HepG2 (cell line): ENCODE results near the gene LCLAT1.

ENCODE experiments used
- DPF2 ChIP-seq: sonication (generic); formaldehyde crosslinking; IDR thresholded peaks from 2 replicates; pipeline ENCODE4 v1.4.0; 2020; ENCODE audit warnings: mild to moderate bottlenecking, low read depth, missing genetic modification reagents, borderline replicate concordance
- GABPA ChIP-seq, 2 experiments: IDR thresholded peaks; 2 replicates each; pipeline ENCODE4 v1.6.1; 2011 to 2016; ENCODE audit warnings: low read depth in 2 of 2, low read length in 1 of 2, missing biosample characterization in 1 of 2, missing genetic modification characterization in 1 of 2
- HNRNPLL ChIP-seq: fragments of 200-400 bp; formaldehyde crosslinking; IDR thresholded peaks from 2 replicates; pipeline ENCODE4 v1.6.1; 2017; ENCODE audit warnings: mild to moderate bottlenecking, low read depth, low read length; ENCODE audit not compliant: poor library complexity, severe bottlenecking
- MAFG ChIP-seq: sonication (generic); formaldehyde crosslinking; IDR thresholded peaks from 2 replicates; pipeline ENCODE4 v1.5.1; 2020; ENCODE audit warnings: mild to moderate bottlenecking, missing genetic modification reagents
- POLR2A ChIP-seq, 2 experiments: IDR thresholded peaks; 2 replicates each; pipeline ENCODE4 v1.6.1; 2011; ENCODE audit warnings: low read depth in 2 of 2, low read length in 2 of 2, mild to moderate bottlenecking in 1 of 2, moderate library complexity in 1 of 2; ENCODE audit not compliant: insufficient read depth in 1 of 2
- POLR2AphosphoS5 ChIP-seq: IDR thresholded peaks from 2 replicates; pipeline ENCODE4 v1.6.1; 2012; ENCODE audit warnings: low read depth, low read length
- RFX5 ChIP-seq: IDR thresholded peaks from 2 replicates; pipeline ENCODE4 v1.6.1; 2011; ENCODE audit warnings: low read depth, low read length, improper control_type of control experiment
- SIN3A ChIP-seq: IDR thresholded peaks from 2 replicates; pipeline ENCODE4 v1.6.1; 2011; ENCODE audit warnings: low read depth, mild to moderate bottlenecking, control low read depth, low read length, borderline replicate concordance
- ZC3H4 ChIP-seq: sonication (generic); formaldehyde crosslinking; IDR thresholded peaks from 2 replicates; pipeline ENCODE4 v1.4.0; 2020; ENCODE audit warnings: missing genetic modification reagents, borderline replicate concordance
- ZSCAN12 ChIP-seq: sonication (generic); formaldehyde crosslinking; IDR thresholded peaks from 2 replicates; pipeline ENCODE4 v1.9.0; 2021; ENCODE audit warnings: mild to moderate bottlenecking, missing genetic modification reagents
- ZSCAN21 ChIP-seq: sonication (generic); formaldehyde crosslinking; IDR thresholded peaks from 2 replicates; pipeline ENCODE4 v1.8.0; 2022; ENCODE audit warnings: mild to moderate bottlenecking, missing genetic modification reagents, moderate library complexity, borderline replicate concordance
- TF ChIP-seq, protein P1 (sequence below): sonication (generic); formaldehyde crosslinking; IDR thresholded peaks from 2 replicates; pipeline ENCODE4 v1.5.0; 2020; ENCODE audit warnings: mild to moderate bottlenecking, missing genetic modification reagents, moderate library complexity
- TF ChIP-seq, protein P2 (sequence below): sonication (generic); formaldehyde crosslinking; IDR thresholded peaks from 2 replicates; pipeline ENCODE4 v1.8.0; 2022; ENCODE audit warnings: missing genetic modification reagents, low read depth, mild to moderate bottlenecking, borderline replicate concordance

- TF ChIP-seq HNRNPLL: no peak
- TF ChIP-seq POLR2A (IDR thresholded peaks at IDR 0.05; ENCODE audit: insufficient read depth in 1 of 2, low read depth in 2 of 2, low read length in 2 of 2): no peak
- TF ChIP-seq POLR2AphosphoS5: no peak
- no peak for TF ChIP-seq ZSCAN12
- no peak for TF ChIP-seq GABPA (IDR thresholded peaks at IDR 0.05; ENCODE audit: low read depth, low read length)
- TF ChIP-seq GABPA (CRISPR knock-in tag; IDR thresholded peaks at IDR 0.05; ENCODE audit: low read depth): no peak
- no peak for TF ChIP-seq ZC3H4 (CRISPR knock-in tag)
- TF ChIP-seq, protein P1, sequence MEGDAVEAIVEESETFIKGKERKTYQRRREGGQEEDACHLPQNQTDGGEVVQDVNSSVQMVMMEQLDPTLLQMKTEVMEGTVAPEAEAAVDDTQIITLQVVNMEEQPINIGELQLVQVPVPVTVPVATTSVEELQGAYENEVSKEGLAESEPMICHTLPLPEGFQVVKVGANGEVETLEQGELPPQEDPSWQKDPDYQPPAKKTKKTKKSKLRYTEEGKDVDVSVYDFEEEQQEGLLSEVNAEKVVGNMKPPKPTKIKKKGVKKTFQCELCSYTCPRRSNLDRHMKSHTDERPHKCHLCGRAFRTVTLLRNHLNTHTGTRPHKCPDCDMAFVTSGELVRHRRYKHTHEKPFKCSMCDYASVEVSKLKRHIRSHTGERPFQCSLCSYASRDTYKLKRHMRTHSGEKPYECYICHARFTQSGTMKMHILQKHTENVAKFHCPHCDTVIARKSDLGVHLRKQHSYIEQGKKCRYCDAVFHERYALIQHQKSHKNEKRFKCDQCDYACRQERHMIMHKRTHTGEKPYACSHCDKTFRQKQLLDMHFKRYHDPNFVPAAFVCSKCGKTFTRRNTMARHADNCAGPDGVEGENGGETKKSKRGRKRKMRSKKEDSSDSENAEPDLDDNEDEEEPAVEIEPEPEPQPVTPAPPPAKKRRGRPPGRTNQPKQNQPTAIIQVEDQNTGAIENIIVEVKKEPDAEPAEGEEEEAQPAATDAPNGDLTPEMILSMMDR: no peak
- TF ChIP-seq SIN3A: no peak
- TF ChIP-seq DPF2 (CRISPR knock-in tag): no peak
- TF ChIP-seq MAFG (CRISPR knock-in tag): no peak
- TF ChIP-seq, protein P2, sequence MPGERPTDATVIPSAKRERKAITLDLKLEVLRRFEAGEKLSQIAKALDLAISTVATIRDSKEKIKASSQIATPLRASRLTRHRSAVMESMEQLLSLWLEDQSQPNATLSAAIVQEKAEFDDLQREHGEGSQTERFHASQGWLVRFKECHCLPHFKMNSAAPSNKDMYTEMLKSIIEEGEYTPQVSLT (CRISPR knock-in tag): no peak
- no peak for TF ChIP-seq RFX5
- TF ChIP-seq ZSCAN21 (CRISPR knock-in tag): no peak
Observed at GRCh38 chr2:30612371-30612770, 165.3 kb downstream of the LCLAT1 start.
